Endometrial microvascular endothelial cells (primary cell): ENCODE results near the gene MED8. TPM values are rescaled to one million over a fixed set of nuclear protein-coding genes. Genes with fewer than 3 reads are reported as not detected.
"Not testable (repeated sequence)": the region's sequence is repeated elsewhere in the genome, so short reads cannot be mapped to it uniquely, and the experiment has no call there.

Experiments used
- in situ Hi-C: cut with HindIII; loops from 2 replicates; pipeline ENCODE4 v1.10.0; 2017; ENCODE audit warnings: low sequenced_read_pairs, low pct_unique_long_range_greater_than_20kb; ENCODE audit errors: inconsistent ontology term
- total RNA-seq: library from RNA; depleted of rRNA; stranded (reverse); fragments of >200 nt; gene quantifications from one replicate; pipeline ENCODE4 v1.2.3, GENCODE V29; 2015; ENCODE audit errors: inconsistent ontology term

Gene MED8
- total RNA-seq, 1 donor from 2014 or later: 51.3 TPM

DNA sequence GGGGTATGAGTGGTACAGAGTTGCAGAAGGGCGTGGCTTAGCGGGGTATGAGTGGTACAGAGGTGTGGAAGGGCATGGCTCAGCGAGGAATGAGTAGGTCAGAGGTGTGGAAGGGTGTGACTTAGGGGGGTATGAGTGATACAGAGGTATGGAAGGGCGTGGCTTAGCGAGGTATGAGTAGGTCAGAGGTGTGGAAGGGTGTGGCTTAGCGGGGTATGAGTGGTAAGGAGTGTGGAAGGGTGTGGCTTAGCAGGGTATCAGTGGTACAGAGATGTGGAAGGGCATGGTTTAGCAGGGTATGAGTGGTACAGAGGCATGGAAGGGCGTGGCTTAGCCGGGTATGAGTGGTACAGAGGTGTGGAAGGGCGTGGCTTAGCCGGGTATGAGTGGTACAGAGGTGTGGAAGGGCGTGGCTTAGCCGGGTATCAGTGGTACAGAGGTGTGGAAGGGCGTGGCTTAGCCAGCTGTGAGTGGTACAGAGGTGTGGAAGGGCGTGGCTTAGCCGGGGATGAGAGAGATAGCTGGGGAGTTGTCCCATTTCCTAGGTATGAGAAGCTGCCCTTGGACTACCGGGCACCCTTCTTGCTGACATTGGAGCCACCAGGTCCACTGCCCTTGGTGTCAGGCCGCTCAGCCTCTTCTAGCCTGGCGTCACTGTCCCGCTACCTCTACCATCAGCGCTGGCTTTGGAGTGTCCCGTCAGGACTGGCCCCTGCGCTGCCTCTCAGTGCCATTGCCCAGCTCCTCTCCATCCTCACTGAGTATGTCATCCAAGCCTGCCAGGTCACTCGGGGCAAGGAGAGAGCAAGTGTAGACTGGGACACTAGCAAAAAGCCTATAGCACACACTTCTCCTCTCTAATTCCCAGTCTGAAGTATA, 34.3 kb upstream of the MED8 start:
- in situ Hi-C loops: no loop called here

- in situ Hi-C loops: no loop called here
Observed at GRCh38 chr1:43422995-43423671, 33.5 kb upstream of the MED8 start.

GRCh38 chr1:43421976-43422750, 32.6 kb upstream of the MED8 start:
- in situ Hi-C loops: no loop called here

GRCh38 chr1:43421396-43421795, 31.8 kb upstream of the MED8 start:
- in situ Hi-C loops: no loop called here

DNA sequence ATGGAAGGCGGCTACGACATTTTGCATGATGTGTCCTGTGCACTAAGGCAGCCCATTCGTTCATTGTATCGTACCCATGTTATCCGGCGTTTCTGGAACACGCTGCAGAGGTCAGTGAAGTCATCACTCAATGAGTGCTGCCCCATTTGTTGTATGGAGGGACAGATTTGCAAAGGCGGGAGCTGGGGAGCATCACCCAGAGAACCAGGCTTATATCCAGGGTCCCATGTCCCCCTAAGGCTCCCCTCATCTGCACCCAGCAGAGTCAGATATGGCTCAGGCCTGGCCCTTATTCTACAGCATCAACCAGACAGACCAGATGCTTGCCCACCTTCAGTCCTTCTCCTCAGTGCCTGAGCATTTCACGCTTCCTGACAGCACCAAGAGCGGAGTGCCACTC, 31.3 kb upstream of the MED8 start:
- in situ Hi-C loops: no loop called here

GRCh38 chr1:43419627-43420425, 30.2 kb upstream of the MED8 start:
- in situ Hi-C loops: no loop called here

DNA sequence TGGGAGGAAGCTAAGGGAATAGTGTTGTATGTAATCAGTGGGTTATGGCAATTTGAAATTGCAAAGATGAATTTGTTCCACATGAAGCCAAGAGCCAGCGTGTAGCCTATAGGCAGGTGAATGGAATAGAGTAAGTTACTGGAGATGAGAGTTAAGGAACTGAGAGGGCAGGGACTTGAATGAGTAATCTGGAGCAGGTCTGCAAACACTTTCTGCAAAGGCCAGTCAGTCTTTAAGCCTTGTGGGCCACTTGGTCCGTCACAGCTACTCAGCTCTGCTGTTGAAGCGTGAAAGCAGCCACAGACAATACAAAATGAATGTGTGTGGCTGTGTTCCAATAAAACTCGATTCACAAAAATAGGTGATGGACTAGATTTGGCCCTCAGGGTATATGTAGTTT, 29.3 kb upstream of the MED8 start:
- in situ Hi-C loops: no loop called here

- in situ Hi-C loops: no loop called here
Observed at GRCh38 chr1:43415901-43416300, 26.3 kb upstream of the MED8 start.

DNA sequence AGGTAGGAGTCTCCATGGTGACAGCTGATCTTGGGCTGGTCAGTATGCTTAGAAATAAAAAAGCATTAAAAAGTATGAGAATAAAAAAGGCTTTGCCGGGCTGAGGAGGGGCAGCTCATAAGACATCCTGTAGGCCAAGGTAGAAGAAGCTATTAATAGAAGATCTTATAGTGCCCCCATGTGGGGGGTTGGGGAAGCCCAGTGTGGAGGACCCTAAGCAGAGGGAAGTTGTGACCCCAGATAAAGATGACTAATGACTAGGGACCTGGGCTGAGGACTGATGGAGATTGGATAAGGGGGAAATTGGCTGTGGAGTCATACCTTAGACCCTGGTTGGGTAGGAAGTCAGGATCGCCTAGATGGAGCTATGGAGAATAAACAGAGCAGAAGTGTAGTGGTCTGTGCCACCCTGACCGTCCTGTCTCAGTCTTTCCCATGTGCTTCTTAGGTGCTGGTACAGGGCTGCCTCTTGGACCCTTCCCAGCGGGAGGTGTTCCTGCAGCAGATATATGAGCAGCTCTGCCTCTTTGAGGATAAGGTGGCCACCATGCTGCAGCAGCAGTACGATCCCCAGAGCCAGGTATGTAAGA, 25.1 kb upstream of the MED8 start:
- in situ Hi-C loops: no loop called here

GRCh38 chr1:43413426-43413825, 23.8 kb upstream of the MED8 start:
- in situ Hi-C loops: not testable (repeated sequence)

- in situ Hi-C loops: no loop called here
Observed at GRCh38 chr1:43410571-43410970, 21.0 kb upstream of the MED8 start.

- in situ Hi-C loops: no loop called here
Observed at GRCh38 chr1:43405876-43406234, 16.3 kb upstream of the MED8 start.

DNA sequence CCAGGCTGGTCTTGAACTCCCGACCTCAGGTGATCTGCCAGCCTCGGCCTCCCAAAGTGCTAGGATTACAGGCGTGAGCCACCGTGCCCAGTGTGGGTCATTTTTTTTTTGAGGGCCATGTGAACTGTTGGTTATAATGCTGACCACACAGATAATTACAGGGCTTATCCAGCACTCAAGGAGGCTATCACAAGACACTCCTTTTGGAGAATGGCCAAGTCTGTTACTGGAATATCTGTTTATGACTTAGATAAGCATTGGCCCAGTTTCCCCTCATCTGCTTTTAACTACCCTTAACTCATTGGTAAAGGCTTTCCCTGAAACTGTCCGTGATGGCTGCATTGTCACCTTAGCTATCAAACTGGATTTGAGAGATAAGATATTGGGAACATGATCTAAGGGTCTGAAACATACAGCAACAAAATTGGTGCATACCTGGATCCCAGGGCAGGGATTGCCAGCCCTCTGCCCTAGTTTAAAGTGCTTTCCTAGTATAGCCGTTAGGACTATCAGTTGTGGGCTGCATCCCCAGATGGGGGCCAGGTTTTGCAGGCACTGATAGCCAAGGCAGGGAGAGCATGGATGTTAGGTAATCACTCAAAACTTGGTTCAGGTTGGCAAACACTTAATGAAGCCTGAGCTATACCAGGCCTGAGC, 15.7 kb upstream of the MED8 start:
- in situ Hi-C loops: no loop called here

- in situ Hi-C loops: no loop called here
Observed at GRCh38 chr1:43404353-43404752, 14.8 kb upstream of the MED8 start.

DNA sequence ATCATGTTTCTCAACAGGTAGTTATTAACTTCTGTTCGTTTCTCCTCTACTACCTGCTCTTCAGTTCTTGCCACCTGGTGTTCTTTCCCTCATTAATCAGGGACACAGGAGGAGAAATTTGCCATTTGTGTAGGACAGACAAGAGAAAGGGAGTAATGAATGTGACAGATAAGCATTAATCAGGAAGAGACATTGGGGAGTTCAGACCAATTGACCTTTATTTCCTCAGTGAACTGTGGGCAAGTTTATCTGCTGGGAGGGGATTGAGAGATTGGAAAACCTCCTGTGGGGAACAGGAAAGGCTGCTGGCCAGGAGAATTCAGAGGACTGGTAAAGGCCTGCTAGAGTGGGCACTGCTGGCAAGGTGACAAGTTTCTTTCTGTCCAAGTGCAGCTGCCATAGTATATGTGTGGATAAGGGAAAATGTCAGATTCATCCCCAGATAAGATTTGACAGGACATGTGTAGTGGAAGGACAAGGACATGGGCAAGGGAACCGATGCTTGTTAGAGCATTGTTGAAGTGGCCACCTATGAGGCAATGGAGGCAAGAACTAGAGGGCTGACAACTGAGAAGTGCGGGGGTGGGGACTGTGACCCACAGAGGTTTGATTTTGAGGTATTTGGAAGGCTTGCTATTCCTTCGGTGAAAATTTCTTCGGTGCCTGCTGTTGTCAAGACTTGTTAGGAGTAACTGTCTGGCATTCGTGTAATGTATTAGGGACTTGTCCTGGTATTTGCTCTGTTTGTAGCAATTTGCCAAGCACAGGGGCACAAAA, 12.7 kb upstream of the MED8 start:
- in situ Hi-C loops: no loop called here

DNA sequence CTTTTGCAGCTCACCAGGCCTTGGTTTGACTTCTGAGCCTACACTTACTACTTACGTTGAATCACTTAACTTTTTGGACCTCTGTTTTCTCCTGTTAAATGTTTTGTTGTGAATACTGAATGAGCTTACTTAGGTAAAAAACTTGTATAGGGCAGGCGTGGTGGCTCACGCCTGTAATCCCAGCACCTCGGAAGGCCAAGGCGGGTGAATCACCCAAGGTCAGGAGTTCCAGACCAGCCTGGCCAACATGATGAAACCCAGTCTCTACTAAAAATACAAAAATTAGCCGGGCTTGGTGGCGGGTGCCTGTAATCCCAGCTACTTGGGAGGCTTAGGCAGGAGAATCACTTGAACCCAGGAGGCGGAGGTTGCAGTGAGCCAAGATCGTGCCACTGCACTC, 10.8 kb upstream of the MED8 start:
- in situ Hi-C loops: not testable (repeated sequence)

DNA sequence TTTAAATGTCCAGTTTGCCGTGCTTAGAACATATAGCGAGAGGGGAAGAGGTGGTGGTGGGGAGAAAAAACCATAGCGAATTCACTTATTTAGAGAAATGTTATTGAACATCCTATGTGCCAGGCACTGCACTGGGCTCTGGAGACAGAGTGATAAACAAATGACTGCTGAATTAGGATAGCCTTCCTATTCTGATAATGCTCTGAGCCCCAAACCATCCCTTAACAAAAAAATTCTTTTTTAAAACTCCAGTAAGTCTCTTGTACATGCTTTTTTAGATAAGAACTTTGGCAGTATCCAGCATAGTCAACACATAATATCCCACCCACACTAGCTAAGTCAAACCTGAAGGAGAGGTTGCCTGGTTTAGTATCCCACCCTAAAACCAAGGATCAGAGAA, 8.6 kb upstream of the MED8 start:
- in situ Hi-C loops: no loop called here
